ENCODE data around the gene NHLRC2.
A peak's percentile ranks its signal among the peaks of the same experiment; 100 is the strongest.
"Not testable (repeated sequence)": the region's sequence is repeated elsewhere in the genome, so short reads cannot be mapped to it uniquely, and the experiment has no call there.

Gene NHLRC2

GRCh38 chr10:113854013-113854760 is at the start of gene NHLRC2, which contains the start of gene DCLRE1A:
NHLRC2 (plus strand) TSS chr10:113854661; CDS start chr10:113854873, 212 bp downstream.
DCLRE1A (minus strand) TSS chr10:113854082; CDS start chr10:113853182, 900 bp downstream.
- peak; percentile 83 for DNase-seq
- in situ Hi-C loops (cut with HindIII; ENCODE audit: low pct_ligation_motif_present, low pct_unique_long_range_greater_than_20kb, low sequenced_read_pairs): no loop called here

- DNase-seq: no peak
- in situ Hi-C loops (cut with HindIII; ENCODE audit: low pct_ligation_motif_present, low pct_unique_long_range_greater_than_20kb, low sequenced_read_pairs): no loop called here
Observed at GRCh38 chr10:113806503-113806902, 48.0 kb upstream of the NHLRC2 start.

- no peak for DNase-seq
- in situ Hi-C loops (cut with HindIII; ENCODE audit: low pct_ligation_motif_present, low pct_unique_long_range_greater_than_20kb, low sequenced_read_pairs): no loop called here
Observed at GRCh38 chr10:113808168-113808567, 46.3 kb upstream of the NHLRC2 start.

GRCh38 chr10:113814700-113815099 is 39.8 kb upstream of the NHLRC2 start:
- in situ Hi-C loops (cut with HindIII; ENCODE audit: low pct_ligation_motif_present, low pct_unique_long_range_greater_than_20kb, low sequenced_read_pairs); DNase-seq: not testable (repeated sequence)

- DNase-seq: no peak
- in situ Hi-C loops (cut with HindIII; ENCODE audit: low pct_ligation_motif_present, low pct_unique_long_range_greater_than_20kb, low sequenced_read_pairs): no loop called here
Observed at GRCh38 chr10:113819989-113820388, 34.5 kb upstream of the NHLRC2 start.

GRCh38 chr10:113820507-113820906 is 34.0 kb upstream of the NHLRC2 start:
- DNase-seq: no peak
- in situ Hi-C loops (cut with HindIII; ENCODE audit: low pct_ligation_motif_present, low pct_unique_long_range_greater_than_20kb, low sequenced_read_pairs): no loop called here

- in situ Hi-C loops (cut with HindIII; ENCODE audit: low pct_ligation_motif_present, low pct_unique_long_range_greater_than_20kb, low sequenced_read_pairs): not testable (repeated sequence)
Observed at GRCh38 chr10:113821306-113821705, 33.2 kb upstream of the NHLRC2 start.

GRCh38 chr10:113822174-113822573 is 32.3 kb upstream of the NHLRC2 start:
- in situ Hi-C loops (cut with HindIII; ENCODE audit: low pct_ligation_motif_present, low pct_unique_long_range_greater_than_20kb, low sequenced_read_pairs): no loop called here
- no peak for DNase-seq

More at GRCh38 chr10:113821306-113821705, 33.2 kb upstream of the NHLRC2 start:
- not testable (repeated sequence) for DNase-seq

- in situ Hi-C loops (cut with HindIII; ENCODE audit: low pct_ligation_motif_present, low pct_unique_long_range_greater_than_20kb, low sequenced_read_pairs): no loop called here
- DNase-seq: no peak
Observed at GRCh38 chr10:113823389-113823788, 31.1 kb upstream of the NHLRC2 start.

GRCh38 chr10:113825791-113826190 is 28.7 kb upstream of the NHLRC2 start:
- in situ Hi-C loops (cut with HindIII; ENCODE audit: low pct_ligation_motif_present, low pct_unique_long_range_greater_than_20kb, low sequenced_read_pairs): no loop called here
- DNase-seq: no peak

GRCh38 chr10:113828567-113828966 is 25.9 kb upstream of the NHLRC2 start:
- DNase-seq: not testable (repeated sequence)

GRCh38 chr10:113842171-113842570 is 12.3 kb upstream of the NHLRC2 start:
- in situ Hi-C loops (cut with HindIII; ENCODE audit: low pct_ligation_motif_present, low pct_unique_long_range_greater_than_20kb, low sequenced_read_pairs): no loop called here
- DNase-seq: no peak

More at GRCh38 chr10:113828567-113828966, 25.9 kb upstream of the NHLRC2 start:
- in situ Hi-C loops (cut with HindIII; ENCODE audit: low pct_ligation_motif_present, low pct_unique_long_range_greater_than_20kb, low sequenced_read_pairs): not testable (repeated sequence)

GRCh38 chr10:113843972-113844485 is 10.4 kb upstream of the NHLRC2 start:
- no peak for DNase-seq
- in situ Hi-C loops (cut with HindIII; ENCODE audit: low pct_ligation_motif_present, low pct_unique_long_range_greater_than_20kb, low sequenced_read_pairs): no loop called here

- in situ Hi-C loops (cut with HindIII; ENCODE audit: low pct_ligation_motif_present, low pct_unique_long_range_greater_than_20kb, low sequenced_read_pairs): no loop called here
- DNase-seq: no peak
Observed at GRCh38 chr10:113846036-113846435, 8.4 kb upstream of the NHLRC2 start.

GRCh38 chr10:113849140-113849803 is 5.2 kb upstream of the NHLRC2 start:
- DNase-seq: no peak
- in situ Hi-C loops (cut with HindIII; ENCODE audit: low pct_ligation_motif_present, low pct_unique_long_range_greater_than_20kb, low sequenced_read_pairs): no loop called here

- DNase-seq: no peak
- in situ Hi-C loops (cut with HindIII; ENCODE audit: low pct_ligation_motif_present, low pct_unique_long_range_greater_than_20kb, low sequenced_read_pairs): no loop called here
Observed at GRCh38 chr10:113849946-113850345, 4.5 kb upstream of the NHLRC2 start.

GRCh38 chr10:113853578-113854012 is 866 bp upstream of the NHLRC2 start:
- DNase-seq: peak; percentile 25
- in situ Hi-C loops (cut with HindIII; ENCODE audit: low pct_ligation_motif_present, low pct_unique_long_range_greater_than_20kb, low sequenced_read_pairs): no loop called here

- in situ Hi-C loops (cut with HindIII; ENCODE audit: low pct_ligation_motif_present, low pct_unique_long_range_greater_than_20kb, low sequenced_read_pairs): no loop called here
- peak; percentile 60 for DNase-seq
Observed at GRCh38 chr10:113854761-113855588, 514 bp downstream of the NHLRC2 start.

- DNase-seq: no peak
- in situ Hi-C loops (cut with HindIII; ENCODE audit: low pct_ligation_motif_present, low pct_unique_long_range_greater_than_20kb, low sequenced_read_pairs): no loop called here
Observed at GRCh38 chr10:113856563-113856962, 2.1 kb downstream of the NHLRC2 start.
